HG02840 (cell line): Measurements from ENCODE around the gene MUC5AC.
"Not testable (repeated sequence)": the region's sequence is repeated elsewhere in the genome, so short reads cannot be mapped to it uniquely, and the experiment has no call there.

Experiments
- ATAC-seq: cut with Tn5 transposase; IDR thresholded peaks from one replicate; pipeline ENCODE4 v1.9.1; 2021; ENCODE audit warnings: mild to moderate bottlenecking, moderate library complexity, moderate number of reproducible peaks; ENCODE audit not compliant: unreplicated experiment, low FRiP score

The MUC5AC gene

DNA sequence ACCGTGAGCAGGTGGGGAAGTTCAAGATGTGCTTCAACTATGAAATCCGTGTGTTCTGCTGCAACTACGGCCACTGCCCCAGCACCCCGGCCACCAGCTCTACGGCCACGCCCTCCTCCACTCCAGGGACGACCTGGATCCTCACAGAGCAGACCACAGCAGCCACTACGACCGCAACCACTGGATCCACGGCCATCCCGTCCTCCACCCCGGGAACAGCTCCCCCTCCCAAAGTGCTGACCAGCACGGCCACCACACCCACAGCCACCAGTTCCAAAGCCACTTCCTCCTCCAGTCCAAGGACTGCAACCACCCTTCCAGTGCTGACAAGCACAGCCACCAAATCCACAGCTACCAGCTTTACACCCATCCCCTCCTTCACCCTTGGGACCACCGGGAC lies 88.0 kb downstream of the MUC5AC start:
- ATAC-seq: not testable (repeated sequence)

DNA sequence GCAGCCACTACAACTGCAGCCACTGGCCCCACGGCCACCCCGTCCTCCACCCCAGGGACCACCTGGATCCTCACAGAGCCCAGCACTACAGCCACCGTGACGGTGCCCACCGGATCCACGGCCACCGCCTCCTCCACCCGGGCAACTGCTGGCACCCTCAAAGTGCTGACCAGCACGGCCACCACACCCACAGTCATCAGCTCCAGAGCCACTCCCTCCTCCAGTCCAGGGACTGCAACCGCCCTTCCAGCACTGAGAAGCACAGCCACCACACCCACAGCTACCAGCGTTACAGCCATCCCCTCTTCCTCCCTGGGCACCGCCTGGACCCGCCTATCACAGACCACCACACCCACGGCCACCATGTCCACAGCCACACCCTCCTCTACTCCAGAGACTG lies 88.5 kb downstream of the MUC5AC start:
- not testable (repeated sequence) for ATAC-seq

DNA sequence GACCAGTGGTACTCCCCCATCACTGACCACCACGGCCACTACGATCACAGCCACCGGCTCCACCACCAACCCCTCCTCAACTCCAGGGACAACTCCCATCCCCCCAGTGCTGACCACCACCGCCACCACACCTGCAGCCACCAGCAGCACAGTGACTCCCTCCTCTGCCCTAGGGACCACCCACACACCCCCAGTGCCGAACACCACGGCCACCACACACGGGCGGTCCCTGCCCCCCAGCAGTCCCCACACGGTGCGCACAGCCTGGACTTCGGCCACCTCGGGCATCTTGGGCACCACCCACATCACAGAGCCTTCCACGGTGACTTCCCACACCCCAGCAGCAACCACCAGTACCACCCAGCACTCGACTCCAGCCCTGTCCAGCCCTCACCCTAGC lies 89.3 kb downstream of the MUC5AC start:
- ATAC-seq: not testable (repeated sequence)

DNA sequence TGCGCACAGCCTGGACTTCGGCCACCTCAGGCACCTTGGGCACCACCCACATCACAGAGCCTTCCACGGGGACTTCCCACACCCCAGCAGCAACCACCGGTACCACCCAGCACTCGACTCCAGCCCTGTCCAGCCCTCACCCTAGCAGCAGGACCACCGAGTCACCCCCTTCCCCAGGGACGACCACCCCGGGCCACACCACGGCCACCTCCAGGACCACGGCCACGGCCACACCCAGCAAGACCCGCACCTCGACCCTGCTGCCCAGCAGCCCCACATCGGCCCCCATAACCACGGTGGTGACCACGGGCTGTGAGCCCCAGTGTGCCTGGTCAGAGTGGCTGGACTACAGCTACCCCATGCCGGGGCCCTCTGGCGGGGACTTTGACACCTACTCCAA lies 91.2 kb downstream of the MUC5AC start:
- ATAC-seq: not testable (repeated sequence)

DNA sequence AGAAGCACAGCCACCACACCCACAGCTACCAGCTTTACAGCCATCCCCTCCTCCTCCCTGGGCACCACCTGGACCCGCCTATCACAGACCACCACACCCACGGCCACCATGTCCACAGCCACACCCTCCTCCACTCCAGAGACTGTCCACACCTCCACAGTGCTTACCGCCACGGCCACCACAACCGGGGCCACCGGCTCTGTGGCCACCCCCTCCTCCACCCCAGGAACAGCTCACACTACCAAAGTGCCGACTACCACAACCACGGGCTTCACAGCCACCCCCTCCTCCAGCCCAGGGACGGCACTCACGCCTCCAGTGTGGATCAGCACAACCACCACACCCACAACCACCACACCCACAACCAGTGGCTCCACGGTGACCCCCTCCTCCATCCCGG lies 92.7 kb downstream of the MUC5AC start:
- not testable (repeated sequence) for ATAC-seq
